ENCODE data around the gene VPS8. TPM values are rescaled to one million over a fixed set of nuclear protein-coding genes. Genes with fewer than 3 reads are reported as not detected.

The VPS8 gene
- total RNA-seq, 1 donor from 2014 or later: 38.1 TPM

- no peak for DNase-seq (ENCODE audit: low read depth, low spot score)
Measured at GRCh38 chr3:185052631-185053030, 240.7 kb downstream of the VPS8 start.

- no peak for DNase-seq (ENCODE audit: low read depth, low spot score)
Measured at GRCh38 chr3:185056908-185057307, 244.9 kb downstream of the VPS8 start.

GRCh38 chr3:185057829-185058228, 245.9 kb downstream of the VPS8 start:
- DNase-seq (ENCODE audit: low read depth, low spot score): no peak

- no peak for DNase-seq (ENCODE audit: low read depth, low spot score)
Measured at GRCh38 chr3:185058796-185059195, 246.8 kb downstream of the VPS8 start.

DNA sequence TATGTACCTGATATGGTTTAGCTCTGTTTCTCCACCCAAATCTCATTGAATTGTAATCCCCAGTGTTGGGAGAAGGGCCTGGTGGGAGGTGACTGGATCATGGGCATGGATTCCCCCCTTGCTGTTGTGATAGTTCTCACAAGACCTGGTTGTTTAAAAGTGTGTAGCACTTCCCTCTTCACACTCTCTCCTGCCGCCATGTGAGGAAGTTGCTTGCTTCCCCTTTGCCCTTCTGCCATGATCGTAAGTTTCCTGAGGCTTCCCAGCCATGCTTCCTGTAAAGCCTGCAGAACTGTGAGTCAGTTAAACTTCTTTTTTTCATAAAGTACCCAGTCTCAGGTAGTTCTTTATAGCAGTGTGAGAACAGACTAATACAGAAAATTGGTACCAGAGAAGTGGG, 247.8 kb downstream of the VPS8 start:
- no peak for DNase-seq (ENCODE audit: low read depth, low spot score)

DNA sequence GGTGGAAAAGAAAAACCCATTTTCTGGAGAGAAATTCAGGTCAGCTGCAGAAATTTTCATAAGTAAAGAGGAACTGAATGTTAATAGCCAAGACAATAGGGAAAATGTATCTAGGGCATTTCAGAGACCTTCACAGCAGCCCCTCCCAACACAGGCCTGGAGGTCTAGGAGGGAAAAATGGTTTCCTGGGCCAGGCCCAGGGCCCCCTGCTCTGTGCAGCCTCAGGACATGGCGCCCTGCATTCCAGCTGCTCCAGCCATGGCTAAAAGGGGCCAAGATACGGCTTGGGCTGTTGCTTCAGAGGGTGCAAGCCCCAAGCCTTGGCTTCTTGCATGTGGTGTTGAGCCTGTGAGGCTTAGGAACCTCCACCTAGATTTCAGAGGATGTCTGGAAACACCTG, 248.7 kb downstream of the VPS8 start:
- no peak for DNase-seq (ENCODE audit: low read depth, low spot score)

- no peak for DNase-seq (ENCODE audit: low read depth, low spot score)
Measured at GRCh38 chr3:185062191-185062590, 250.2 kb downstream of the VPS8 start.

DNA sequence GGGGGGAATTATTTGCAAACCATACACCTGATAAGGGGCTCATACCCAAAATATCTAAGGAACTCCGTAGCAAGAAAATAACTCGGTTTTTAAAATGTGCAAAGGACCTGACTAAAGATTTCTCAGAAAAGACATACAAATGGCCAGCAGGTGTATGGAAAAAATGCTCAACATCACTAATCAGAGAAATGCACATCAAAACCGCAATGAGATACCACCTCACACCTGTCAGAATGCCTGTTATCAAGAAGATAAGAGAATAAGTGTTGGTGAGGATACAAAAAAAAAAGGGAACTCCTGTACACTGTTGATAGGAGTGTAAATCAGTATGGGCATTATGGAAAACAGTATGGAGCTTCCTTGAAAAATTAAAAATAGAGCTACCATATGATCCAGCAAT, 251.5 kb downstream of the VPS8 start:
- no peak for DNase-seq (ENCODE audit: low read depth, low spot score)

- DNase-seq (ENCODE audit: low read depth, low spot score): no peak
Measured at GRCh38 chr3:185065059-185065458, 253.1 kb downstream of the VPS8 start.

- DNase-seq (ENCODE audit: low read depth, low spot score): no peak
Measured at GRCh38 chr3:185066251-185066650, 254.3 kb downstream of the VPS8 start.

DNA sequence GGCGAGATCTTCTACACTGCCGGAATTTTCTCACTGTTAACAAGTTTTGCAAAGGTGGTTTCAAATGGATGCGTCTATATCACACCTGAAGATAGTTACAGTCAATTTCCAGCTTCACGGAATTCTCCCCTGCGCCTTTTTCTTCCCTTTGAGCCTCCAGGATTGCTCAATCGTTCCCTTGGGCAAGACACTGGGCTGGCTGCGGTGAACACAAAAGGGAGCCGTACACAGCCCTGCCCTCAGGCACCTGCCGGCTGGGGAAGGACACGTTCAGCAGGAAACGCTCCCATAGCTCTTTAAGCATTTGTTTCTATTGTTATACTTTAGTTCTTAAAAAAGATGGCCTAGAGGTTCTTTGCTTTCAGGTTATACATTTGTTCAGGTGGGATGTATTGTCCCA, 255.2 kb downstream of the VPS8 start:
- DNase-seq (ENCODE audit: low read depth, low spot score): no peak

- no peak for DNase-seq (ENCODE audit: low read depth, low spot score)
Measured at GRCh38 chr3:185069037-185070030, 257.4 kb downstream of the VPS8 start.

GRCh38 chr3:185070491-185071286, 258.7 kb downstream of the VPS8 start:
- no peak for DNase-seq (ENCODE audit: low read depth, low spot score)

- DNase-seq (ENCODE audit: low read depth, low spot score): no peak
Measured at GRCh38 chr3:185071287-185071800, 259.4 kb downstream of the VPS8 start.

DNA sequence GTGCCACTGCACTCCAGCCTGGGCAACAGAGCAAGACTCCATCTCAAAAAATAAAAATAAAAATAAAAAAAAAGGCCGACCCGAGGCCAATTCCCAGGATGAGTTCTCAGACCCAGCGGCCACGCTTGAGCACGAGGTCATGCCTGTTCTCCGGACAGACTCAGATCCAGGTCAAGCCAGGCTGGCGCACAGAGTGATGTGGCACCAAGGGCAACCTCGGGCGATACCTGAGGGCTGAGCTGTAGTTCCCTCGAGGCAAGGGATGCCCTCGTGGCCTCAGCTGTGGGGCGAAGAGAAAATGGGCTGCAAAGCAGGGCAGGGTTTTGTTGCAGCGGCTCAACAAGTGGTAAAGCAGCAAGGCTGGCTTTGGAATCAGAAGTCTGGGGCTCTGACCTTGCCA, 263.6 kb downstream of the VPS8 start:
- DNase-seq (ENCODE audit: low read depth, low spot score): no peak

DNA sequence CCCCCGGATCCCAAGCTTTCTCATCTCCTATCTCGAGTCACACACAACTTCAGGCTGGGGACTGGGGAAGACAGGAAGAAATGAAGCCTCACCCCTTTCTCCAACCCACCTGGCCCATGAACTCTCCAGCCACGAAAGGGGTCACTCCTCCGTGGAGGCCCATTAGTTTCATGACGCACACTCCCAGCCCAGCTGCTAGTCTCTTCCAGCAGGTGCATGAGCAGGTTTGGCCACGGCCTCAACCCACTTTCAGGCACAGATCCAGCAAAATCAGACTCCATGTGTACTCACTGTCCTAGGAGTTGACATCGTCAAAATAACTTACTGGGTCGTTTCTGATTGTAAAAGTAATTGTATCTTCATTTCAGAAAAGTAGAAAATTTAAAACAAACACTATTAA, 264.3 kb downstream of the VPS8 start:
- DNase-seq (ENCODE audit: low read depth, low spot score): no peak

DNA sequence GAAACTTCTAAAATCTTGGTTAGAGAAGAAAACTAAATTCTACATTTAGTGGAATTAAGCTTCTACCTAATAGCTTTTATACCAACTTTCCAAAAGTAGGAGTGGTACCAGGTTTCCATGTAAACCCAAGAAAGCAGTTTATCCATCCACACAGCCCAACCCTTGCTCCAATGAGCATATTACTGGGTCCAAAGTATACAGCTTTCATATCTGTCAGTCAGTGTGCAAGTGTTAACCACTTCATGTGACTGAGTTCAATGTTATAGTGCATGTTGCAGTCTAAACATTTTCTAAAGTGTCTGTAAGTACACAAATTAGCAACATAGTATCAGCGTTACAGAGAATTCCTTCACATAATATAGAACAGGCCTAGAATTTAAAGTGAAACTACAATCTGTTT, 267.7 kb downstream of the VPS8 start:
- no peak for DNase-seq (ENCODE audit: low read depth, low spot score)

GRCh38 chr3:185081521-185081920, 269.6 kb downstream of the VPS8 start:
- DNase-seq (ENCODE audit: low read depth, low spot score): no peak

GRCh38 chr3:185082149-185082548, 270.2 kb downstream of the VPS8 start:
- DNase-seq (ENCODE audit: low read depth, low spot score): no peak

- DNase-seq (ENCODE audit: low read depth, low spot score): no peak
Measured at GRCh38 chr3:185082829-185083228, 270.9 kb downstream of the VPS8 start.

- no peak for DNase-seq (ENCODE audit: low read depth, low spot score)
Measured at GRCh38 chr3:185084402-185084801, 272.4 kb downstream of the VPS8 start.

DNA sequence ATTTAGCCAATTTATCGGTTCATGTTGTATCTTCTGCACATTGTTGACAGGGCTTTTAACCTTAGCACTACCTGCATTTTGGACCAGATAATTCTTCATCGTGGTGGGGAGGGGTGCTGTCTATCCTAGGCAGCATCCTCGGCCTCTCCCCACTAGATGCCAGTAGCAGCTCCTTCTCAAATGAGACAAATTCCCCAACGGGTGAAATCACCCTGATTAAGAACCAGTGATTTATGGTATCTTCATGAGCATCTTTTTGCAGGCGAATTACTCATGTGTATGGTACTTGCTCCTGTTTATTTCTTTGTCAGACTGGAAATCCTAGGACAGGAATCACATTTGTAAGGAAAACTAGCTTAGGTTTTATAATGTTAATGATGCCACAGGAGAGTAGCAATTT, 272.9 kb downstream of the VPS8 start:
- no peak for DNase-seq (ENCODE audit: low read depth, low spot score)

All from pulmonary artery endothelial cell (primary cell).